GM18951 (cell line): Measurements from ENCODE around the gene OLFML2A.

ENCODE experiments used
- POLR2A ChIP-seq: IDR thresholded peaks from 4 replicates; pipeline ENCODE4 v1.6.1; 2011; ENCODE audit warnings: mild to moderate bottlenecking; ENCODE audit not compliant: insufficient read length, insufficient read depth; ENCODE audit errors: extremely low read depth
- in situ Hi-C: fragments of 300-500 bp; cut with MboI; formaldehyde crosslinking; loops from one replicate; pipeline ENCODE4 v1.12.0; 2022; ENCODE audit warnings: low sequenced_read_pairs, mixed read lengths, inconsistent platforms; ENCODE audit not compliant: unreplicated experiment

OLFML2A gene

DNA sequence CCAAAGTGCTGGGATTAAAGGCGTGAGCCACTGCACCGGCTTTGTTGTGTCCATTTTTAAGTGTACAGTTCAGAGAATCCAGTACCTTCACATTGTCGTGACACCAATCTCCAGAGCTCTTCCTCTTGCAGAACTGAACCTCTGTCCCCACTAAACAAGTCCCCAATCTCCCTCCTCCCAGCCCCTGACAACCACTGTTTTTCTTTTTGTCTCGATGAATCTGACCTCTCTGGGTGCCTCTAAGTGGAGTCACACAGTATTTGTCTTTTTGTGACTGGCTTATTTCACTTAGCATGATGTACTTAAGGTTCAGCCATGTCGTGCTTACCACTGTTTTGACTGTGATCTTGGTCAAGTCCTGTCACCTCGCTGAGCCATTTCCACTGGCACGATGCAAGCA, 77.9 kb downstream of the OLFML2A start:
- in situ Hi-C loops = loop anchor here (5.0 kb wide), 1 partner anchor 83 kb away; the partner anchor contains the start of gene NR6A1

DNA sequence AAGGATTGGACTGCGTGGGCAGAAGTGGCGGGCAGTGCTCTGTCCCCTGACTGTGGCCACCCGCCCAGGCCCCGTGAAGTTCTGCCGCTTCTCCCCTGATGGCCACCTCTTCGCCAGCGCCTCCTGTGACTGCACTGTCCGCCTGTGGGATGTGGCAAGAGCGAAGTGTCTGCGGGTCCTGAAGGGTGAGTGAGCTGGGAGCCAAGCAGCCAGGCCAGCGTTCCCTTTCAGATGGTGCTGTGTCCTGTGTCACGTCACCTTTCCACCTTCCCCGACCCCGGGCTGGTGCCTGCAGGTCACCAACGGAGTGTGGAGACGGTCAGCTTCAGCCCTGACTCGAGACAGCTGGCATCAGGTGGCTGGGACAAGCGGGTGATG, 78.6 kb downstream of the OLFML2A start:
- in situ Hi-C loops = loop anchor here (5.0 kb wide), 1 partner anchor 83 kb away; the partner anchor contains the start of gene NR6A1

More for the DNA sequence above, 77.9 kb downstream of the OLFML2A start:
- no peak for TF ChIP-seq POLR2A

DNA sequence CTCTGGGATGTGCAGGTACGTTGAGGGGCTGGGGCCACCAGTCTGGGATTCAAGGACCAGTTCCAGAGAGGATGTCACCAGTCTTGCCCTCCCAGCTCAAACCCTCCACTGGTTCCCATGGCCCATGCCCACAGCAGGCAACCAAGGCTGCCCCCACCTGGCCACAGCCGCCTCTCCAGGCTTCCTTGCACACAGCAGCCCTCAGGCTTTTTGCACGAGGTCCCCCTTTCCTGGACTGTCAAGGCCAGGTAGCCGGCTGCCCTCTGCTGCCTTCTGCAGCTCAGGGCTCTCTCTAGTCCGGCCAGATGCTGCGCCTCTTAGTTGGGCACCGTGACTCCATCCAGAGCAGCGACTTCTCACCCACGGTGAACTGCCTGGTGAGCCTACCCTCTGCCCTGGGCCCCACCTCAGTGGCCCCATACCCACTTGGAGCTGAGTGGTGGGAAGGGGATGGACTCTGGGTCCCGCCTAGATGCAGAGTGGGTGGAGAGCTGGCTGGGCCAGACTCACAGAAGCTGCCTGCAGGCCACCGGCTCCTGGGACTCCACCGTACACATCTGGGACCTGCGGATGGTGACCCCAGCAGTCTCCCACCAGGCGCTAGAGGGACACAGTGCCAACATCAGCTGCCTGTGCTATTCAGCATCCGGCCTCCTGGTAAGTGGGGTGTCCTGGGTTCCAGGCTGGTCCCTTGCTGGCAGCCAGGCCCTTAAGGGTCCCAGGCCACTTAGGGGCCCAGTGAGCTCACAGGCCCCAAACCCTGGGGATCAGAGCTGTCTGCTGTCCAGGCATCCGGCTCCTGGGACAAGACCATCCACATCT, 79.2 kb downstream of the OLFML2A start:
- peak; percentile 22 for TF ChIP-seq POLR2A
- in situ Hi-C loops = loop anchor here (5.0 kb wide), 1 partner anchor 84 kb away; the partner anchor contains the start of gene NR6A1

More for the DNA sequence above, 78.6 kb downstream of the OLFML2A start:
- peak; percentile 8 for TF ChIP-seq POLR2A

DNA sequence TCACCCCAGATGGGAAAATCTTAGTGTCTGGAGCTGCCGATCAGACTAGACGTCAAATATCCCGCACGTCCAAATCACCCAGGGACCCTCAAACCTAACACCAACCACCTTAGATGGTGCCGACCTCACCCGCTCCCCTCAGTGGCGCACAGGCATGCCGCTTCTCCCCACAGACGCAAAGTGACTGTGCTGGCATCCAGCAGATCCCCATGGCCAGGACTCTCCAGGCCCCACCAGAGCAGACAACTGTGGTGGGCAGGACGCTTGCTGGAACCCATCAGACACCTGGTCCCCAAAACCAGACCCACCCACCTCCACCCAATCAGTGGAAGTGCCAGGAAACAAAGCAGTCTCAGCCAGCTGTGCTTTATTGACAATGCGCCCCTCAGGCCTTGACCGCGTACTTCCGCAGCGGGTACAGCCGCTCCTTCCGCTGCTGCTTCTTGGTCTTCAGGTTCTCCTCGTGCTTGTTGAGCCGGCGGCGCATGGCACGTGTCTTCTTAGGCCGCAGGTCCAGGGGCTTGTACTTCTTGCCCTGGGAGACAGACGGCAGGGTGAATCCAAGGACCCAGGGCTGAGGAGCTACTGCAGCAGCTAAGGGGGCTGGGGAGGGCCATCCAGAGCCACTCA, 80.7 kb downstream of the OLFML2A start:
- in situ Hi-C loops = loop anchor here (5.0 kb wide), 1 partner anchor 85 kb away; the partner anchor contains the start of gene NR6A1
- no peak for TF ChIP-seq POLR2A

DNA sequence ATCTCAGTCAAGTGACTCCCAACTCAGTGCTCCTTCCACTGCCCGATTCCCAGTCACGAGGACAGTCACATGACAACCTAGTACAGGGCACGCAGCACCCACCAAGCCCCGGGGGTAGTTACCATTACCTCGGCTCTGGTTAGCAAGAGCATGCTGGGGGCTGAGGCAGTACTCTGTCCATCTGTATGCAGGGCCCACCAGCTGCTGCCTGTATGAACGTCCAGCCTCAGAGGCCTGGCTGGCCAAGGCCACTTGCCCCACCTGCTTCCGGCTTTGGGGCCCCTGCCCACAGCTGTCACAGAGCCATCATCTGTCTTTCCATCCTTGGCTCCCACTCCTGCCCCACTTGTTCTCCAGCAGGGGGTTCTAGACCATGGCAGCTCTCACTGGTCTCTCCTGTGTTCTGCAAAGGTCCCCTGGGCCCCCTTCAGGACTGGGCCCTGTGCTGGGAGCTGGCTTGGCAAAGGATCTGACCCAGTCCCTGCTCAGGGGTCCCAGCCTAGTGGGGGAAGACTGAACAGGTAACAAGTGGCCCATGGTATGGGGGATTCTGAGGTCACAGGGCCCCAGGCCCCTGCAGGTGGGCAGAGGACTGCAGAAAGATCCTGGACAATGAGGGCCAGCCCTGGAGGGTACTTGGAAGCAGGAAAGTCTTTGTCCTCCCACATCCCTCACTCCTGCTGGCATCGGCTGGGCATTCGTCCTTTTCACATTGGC, 81.6 kb downstream of the OLFML2A start:
- in situ Hi-C loops = loop anchor here (5.0 kb wide), 1 partner anchor 86 kb away; the partner anchor contains the start of gene NR6A1
- no peak for TF ChIP-seq POLR2A

DNA sequence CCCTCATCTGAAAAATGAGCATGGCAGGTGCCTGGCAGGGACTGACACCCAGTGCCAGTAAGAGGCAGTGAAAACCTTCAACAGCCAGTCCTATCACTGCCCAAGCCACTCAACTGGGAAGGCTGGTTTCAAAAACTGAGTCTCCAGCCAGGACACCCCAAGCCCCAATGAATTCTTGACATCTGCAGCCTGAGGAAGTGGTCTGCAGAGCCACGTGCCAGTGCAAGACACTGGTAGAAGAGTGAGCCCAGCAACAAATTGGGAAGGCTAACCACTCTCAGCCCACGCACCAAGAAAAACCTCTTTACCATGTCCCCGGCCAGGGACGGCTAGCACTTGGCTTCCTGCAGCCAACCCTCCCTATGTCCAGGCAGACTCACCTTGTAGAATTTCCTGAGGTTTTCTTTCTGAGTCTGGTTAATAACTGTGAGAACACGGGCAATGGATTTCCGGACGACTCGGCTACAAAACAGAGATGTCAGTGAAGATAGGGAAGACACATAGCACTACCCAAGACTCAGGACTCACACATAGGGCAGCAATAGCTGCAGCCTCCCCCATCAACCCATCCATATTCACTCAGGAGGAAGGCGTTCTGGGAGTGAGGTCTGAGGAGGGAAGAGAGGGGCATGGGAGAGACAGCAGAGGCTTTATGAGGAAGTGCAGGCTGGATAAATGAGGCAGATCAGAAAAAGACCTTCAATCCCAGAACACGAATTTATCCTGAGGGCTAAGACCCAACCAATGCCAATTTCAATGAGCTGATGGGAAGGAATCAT, 83.1 kb downstream of the OLFML2A start:
- in situ Hi-C loops = loop anchor here (5.0 kb wide), 1 partner anchor 88 kb away; the partner anchor contains the start of gene NR6A1
- TF ChIP-seq POLR2A = no peak

DNA sequence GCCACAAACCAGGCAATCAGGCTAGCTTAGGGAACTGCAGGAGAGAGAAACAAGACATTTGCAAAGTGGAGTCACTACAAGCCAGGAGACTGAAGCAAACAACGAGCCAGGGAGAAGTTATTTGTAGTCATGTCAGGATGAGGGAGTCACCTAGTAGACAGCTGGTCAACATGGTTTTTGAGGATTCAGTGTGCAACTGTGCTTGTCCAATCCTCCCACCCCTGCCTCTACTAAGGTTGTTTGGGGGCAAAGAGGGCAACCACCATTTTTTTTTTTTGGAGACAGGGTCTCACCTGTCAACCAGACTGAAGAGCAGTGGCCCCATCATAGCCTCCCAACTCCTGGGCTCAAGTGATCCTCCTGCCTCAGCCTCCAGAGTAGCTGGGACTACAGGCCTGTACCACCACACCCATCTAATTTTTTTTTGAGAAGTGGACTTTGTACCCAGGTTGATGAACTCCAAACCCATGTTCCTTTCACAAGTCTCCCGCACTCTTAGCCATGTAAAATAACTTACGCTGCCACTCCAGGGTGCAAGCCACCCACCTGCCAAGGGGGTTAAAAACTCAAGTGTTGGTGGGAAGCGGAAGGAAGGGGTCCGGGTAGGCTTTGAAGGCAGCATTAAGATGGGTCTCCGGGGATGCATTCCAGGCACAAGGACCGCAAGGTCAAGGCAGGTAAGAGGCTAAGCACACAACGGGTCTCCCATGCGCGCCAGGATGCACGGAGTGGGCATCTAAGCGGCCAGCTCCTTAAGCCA, 83.8 kb downstream of the OLFML2A start:
- in situ Hi-C loops = no loop called here
- TF ChIP-seq POLR2A = no peak

DNA sequence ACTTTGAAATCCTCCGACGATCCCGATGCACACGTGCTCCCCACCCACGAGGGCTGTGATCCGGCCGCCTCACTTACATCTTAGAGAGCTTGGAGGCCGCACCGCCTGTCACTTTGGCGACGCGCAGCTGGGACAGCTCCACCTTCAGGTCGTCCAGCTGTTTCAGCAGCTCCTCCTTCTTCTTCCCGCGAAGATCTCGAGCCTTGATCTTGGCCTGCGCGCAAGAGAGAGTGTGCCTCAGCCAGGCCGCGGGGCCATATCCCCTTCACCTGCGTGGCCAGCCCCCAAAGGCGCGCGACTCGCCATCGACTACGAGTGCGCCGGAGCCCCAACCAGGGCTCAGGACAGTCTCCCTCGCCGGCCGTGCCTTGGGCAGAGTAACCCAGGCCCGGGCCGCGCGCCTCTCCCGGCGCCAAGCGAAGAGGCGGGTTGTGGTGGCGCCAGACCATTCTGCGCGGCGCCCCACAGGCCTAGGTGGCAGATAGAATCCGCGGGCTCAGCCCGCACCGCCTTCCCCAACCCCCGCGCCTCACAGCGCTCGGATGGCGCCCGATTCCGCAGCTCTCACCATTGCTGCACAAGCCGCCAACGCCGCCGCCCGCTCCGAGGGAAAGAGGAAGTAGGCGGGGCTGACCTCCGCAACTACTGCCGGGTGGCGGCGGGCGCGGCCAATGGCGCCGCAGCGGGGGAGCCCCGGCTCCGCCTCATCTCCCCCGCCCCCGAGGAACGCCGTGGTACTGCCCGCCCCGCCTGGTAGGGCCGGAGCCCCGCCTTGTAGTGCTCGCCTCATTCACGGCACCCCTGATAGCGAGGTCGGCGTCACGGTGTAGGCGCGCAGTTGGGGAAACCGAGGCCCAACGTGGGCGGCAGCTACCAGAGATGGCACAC, 84.7 kb downstream of the OLFML2A start, which contains the start of the genes ARPC5L and RPL35:
Gene ARPC5L (plus strand): TSS at position 789 of the 888 bp plus-strand sequence. CDS start 7,161 bp downstream, outside the sequence.
Gene RPL35 (minus strand): TSS at position 616 of the 888 bp plus-strand sequence. CDS start 45 bp downstream, at position 571.
- in situ Hi-C loops = no loop called here
- peak; percentile 98 for TF ChIP-seq POLR2A

DNA sequence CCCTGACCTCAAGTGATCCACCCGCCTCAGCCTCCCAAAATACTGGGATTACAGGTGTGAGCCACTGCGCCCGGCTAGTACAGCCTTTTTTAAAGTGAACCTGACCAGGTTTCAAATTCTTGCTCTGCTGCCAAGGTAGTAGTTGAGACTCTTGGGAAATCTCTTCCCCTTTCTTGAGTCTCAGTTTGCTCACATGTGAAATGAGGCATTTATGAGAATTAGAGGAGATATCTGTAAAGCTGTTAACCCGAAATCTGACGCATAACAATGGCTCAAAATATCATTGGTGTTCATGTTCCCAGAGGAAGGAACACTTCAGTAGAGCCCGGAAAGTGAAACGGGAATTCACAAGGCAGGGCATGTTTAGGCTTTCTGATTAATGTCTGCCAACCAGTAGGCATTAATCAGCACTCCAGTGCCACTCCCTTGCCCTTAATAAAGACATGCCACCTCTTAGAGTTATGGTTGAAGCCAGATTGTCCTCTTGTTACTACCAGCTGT, 86.5 kb downstream of the OLFML2A start:
- in situ Hi-C loops = no loop called here
- TF ChIP-seq POLR2A = no peak
